ENCODE data around the gene KIT.

DNA sequence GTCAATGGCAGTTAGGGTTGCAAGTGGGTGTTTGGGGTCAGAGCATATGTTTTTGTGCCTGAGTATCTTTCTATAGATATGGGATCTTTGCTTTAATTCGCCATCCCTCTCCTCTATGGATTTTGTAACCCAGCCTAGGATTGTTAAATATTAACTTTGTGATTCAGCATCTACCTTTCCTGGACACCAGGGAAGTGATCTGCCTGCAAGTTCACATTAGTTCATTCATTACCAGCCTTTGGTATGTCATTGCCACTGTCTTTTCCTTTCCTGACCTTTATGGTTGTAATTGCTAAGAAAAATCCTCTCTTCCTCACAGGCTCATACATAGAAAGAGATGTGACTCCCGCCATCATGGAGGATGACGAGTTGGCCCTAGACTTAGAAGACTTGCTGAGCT, 73.8 kb downstream of the KIT start:
- no peak for TF ChIP-seq SALL2 (CRISPR knock-in tag; IDR thresholded peaks at IDR 0.05)
- TF ChIP-seq NFYB (CRISPR knock-in tag; IDR thresholded peaks at IDR 0.05): no peak
- no peak for TF ChIP-seq TARDBP (CRISPR knock-in tag; IDR thresholded peaks at IDR 0.05)

Data from HepG2 (cell line).